Amniotic epithelial cell (primary cell): ENCODE data around the gene HDAC6.
"Not testable (repeated sequence)": the region's sequence is repeated elsewhere in the genome, so short reads cannot be mapped to it uniquely, and the experiment has no call there.

ENCODE experiments used
- DNase-seq: peaks from one replicate; pipeline ENCODE4 v3.0.0-alpha.2; 2010; ENCODE audit warnings: low read depth

The HDAC6 gene

GRCh38 chrX:48824066-48824465 lies 22.2 kb downstream of the HDAC6 start:
- no peak for DNase-seq

- no peak for DNase-seq
These were observed 24.4 kb downstream of the HDAC6 start, which contains the start of gene ERAS for GRCh38 chrX:48826135-48826875. Gene ERAS, plus strand, starts transcription at chrX:48826513. Its CDS starts 2,611 bp downstream, at chrX:48829124.

GRCh38 chrX:48826876-48827653 lies 25.2 kb downstream of the HDAC6 start:
- DNase-seq: no peak

DNA sequence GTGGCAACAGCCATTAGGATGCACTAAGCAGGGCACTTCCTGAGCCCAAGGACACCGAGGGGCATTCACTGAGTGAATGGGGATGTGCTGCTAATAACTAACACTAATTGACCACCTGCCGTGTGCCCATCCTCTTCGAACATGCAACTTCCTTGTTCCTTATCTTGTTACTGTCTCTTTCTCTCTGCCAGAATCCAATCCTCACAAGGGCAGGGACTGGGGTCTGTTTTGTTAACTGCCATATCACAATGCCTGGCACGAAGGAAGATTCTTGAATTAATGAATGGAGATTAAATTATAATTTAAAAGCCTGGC lies 25.7 kb downstream of the HDAC6 start:
- DNase-seq: no peak

DNA sequence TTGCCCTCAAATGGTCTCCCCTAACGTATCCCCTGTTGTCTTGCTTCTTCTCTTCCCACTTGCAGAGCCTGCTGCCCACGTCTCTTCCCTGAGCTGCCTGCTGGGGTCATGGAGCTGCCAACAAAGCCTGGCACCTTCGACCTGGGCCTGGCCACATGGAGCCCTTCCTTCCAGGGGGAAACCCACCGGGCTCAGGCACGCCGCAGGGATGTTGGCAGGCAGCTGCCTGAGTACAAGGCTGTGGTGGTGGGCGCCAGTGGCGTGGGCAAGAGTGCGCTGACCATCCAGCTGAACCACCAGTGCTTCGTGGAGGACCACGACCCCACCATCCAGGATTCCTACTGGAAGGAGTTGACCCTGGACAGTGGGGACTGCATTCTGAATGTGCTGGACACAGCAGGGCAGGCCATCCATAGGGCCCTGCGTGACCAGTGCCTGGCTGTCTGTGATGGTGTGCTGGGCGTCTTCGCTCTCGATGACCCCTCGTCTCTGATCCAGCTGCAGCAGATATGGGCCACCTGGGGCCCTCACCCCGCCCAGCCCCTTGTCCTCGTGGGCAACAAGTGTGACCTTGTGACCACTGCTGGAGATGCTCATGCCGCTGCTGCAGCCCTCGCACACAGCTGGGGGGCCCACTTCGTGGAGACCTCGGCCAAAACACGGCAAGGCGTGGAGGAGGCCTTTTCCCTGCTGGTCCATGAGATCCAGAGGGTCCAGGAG lies 27.3 kb downstream of the HDAC6 start:
- no peak for DNase-seq

DNA sequence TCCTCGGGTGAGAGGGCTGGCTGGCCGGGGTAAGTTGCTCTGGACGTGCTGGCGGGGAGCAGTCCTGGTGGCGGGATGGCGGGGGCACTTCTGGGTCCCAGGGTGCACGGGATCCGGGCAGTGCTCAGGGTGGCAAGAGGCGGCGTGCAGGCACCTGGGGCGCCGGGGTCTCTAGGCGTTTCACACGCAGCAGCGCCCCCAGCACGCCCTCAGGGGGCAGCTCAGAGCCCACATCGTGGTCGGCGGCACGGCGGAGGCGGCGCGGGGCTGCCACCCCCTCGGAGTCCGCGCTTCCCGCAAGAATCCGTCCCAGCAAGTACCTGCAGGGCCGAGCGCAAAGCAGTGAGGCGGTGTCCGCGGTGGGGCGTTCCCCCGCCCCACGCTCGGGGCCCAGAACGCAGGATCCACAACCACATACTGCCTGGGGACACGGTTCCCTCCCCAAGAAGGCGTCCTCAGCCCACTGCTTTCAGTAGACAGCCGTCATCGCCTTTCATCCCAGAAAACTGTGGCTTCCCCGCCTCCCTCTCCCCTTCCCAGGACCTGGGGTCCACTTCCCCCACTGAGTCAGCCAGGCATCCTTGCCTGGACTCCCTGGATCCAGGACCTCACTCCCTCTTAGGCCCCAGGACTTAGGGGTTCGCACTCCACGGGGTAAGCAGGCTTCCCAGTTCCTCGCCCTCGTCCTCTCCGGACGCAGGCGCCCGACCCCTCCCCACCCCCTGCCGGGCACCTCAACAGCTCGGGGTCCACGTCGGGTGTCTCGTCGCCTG lies 29.5 kb downstream of the HDAC6 start:
- no peak for DNase-seq

- DNase-seq: no peak
These were observed 30.0 kb downstream of the HDAC6 start for GRCh38 chrX:48831909-48832291.

GRCh38 chrX:48833542-48834138 lies 31.8 kb downstream of the HDAC6 start:
- no peak for DNase-seq

DNA sequence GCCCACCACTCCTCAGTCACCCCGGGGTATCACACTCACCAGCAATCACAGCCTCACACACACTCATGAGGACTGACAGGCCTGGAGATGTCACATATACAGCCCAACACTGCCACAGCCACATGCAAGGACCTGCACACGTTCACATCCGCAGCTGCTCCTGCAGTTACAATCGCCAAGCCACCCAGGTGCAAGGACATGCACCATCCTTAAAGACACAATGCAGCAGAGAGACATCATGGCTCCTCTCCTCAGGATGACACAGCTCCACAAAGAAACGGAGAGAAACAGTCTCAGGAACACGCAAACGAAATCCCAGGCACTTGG lies 32.5 kb downstream of the HDAC6 start:
- no peak for DNase-seq

GRCh38 chrX:48835524-48836329 lies 33.9 kb downstream of the HDAC6 start, which contains the start of gene PCSK1N:
Gene PCSK1N, minus strand, starts transcription at chrX:48835610. Its CDS starts 78 bp downstream, at chrX:48835532.
- no peak for DNase-seq

GRCh38 chrX:48839686-48840085 lies 37.8 kb downstream of the HDAC6 start:
- no peak for DNase-seq

DNA sequence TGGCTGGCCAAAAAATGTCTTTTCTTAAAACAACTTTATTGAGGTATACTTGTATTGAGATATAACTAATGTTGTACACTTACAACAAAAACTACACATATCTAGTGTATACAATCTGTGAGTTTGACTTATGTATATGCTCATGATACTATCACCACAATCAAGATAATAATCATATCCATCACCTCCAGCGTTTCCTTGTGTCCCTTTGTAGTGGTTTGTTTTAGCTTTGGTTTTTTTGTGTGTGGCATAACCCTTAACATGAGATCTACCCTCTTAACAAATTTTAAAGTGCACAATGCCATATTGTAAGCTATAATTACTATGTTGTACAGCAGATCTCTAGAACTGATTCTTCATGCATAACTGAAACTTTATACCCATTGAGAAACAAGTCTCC lies 47.0 kb downstream of the HDAC6 start:
- DNase-seq: no peak

GRCh38 chrX:48852857-48853256 lies 51.0 kb downstream of the HDAC6 start:
- DNase-seq: no peak

DNA sequence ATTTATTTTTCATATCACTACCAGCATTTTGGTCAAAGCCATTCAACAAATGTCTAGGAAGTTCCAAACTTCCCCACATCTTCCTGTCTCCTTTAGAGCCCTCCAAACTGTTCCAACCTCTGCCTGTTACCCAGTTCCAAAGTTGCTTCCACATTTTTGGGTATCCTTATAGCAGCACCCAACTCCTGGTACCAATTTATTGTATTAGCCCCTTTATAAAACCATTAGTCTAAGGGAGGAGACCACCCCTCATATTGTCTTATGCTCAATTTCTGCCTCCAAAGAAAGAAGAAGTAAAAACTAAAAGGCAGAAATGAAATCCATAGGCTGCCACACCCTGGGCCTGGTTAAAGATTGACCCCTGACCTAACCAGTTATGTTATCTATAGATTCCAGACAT lies 51.6 kb downstream of the HDAC6 start:
- not testable (repeated sequence) for DNase-seq

- not testable (repeated sequence) for DNase-seq
These were observed 52.4 kb downstream of the HDAC6 start for GRCh38 chrX:48854121-48854804.

DNA sequence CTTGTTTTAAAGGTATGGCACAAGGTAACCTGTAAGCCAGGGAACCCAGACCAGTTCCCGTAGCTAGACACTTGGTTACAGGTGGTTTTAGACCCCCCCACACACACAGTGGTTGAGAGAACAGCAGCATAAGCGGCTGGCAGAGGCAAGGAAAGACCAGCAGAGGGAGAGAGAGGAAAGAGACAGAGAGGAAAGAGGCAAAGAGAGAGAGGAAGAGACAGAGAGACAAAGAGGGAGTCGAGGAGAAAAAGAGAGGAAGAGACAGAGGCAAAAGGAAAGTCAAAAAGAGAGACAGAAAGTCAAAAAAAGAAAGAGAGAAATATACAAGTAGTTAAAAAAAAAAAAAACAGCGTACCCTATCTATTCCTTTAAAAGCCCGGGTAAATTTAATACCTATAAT lies 53.0 kb downstream of the HDAC6 start:
- DNase-seq: peak; percentile 22

DNA sequence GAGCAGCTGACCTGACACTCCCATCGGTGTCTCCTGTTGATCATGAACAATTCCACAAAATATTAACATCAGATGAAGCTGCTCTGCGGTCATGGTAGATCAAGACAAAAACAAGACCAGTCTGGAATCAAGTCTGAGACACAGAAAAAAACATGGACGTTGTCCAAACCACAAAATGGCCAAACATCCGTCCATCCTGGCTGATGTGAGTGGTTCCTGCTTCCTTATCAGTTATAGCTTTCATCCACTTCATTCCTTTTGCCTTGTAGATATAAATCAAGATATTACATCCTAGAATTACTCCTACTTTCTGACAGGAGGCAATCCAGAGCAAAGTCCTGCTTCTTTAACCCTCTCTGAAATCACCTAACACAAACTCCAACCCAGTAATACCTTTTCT lies 62.3 kb downstream of the HDAC6 start:
- DNase-seq: peak; percentile 96

GRCh38 chrX:48872017-48872416 lies 70.2 kb downstream of the HDAC6 start:
- not testable (repeated sequence) for DNase-seq
